HUES64 (cell line): ENCODE data around the gene WDFY1.

Experiments used
- H3K27ac ChIP-seq: 2 replicates; pipeline ENCODE4 v1.7.0; 2013; ENCODE audit warnings: low read depth, low read length, inconsistent platforms
- H3K27me3 ChIP-seq: 2 replicates; pipeline ENCODE4 v1.6.1; 2013; ENCODE audit warnings: mild to moderate bottlenecking, low read length; ENCODE audit not compliant: insufficient read depth
- H3K36me3 ChIP-seq: 2 replicates; pipeline ENCODE4 v1.6.1; 2013; ENCODE audit warnings: mild to moderate bottlenecking, low read length; ENCODE audit not compliant: insufficient read depth
- H3K4me1 ChIP-seq: 2 replicates; pipeline ENCODE4 v1.6.1; 2013; ENCODE audit warnings: mild to moderate bottlenecking, low read length, moderate library complexity; ENCODE audit not compliant: insufficient read depth
- H3K4me3 ChIP-seq: 2 replicates; pipeline ENCODE4 v1.5.1; 2013; ENCODE audit warnings: mild to moderate bottlenecking, low read length, moderate library complexity
- H3K9ac ChIP-seq: 2 replicates; pipeline ENCODE4 v1.6.1; 2013; ENCODE audit warnings: mild to moderate bottlenecking, low read depth, low read length
- H3K9me3 ChIP-seq: 2 replicates; pipeline ENCODE4 v1.6.1; 2013; ENCODE audit warnings: low read depth, low read length; ENCODE audit not compliant: insufficient read depth
- WGBS: fragments of 150-250, 120-280 bp; methylation state at CpG from one replicate; pipeline ENCODE4 v1.1.7; 2013; ENCODE audit warnings: missing lambda C conversion rate; 5-methylcytosine and 5-hydroxymethylcytosine counted together

WDFY1 gene

DNA sequence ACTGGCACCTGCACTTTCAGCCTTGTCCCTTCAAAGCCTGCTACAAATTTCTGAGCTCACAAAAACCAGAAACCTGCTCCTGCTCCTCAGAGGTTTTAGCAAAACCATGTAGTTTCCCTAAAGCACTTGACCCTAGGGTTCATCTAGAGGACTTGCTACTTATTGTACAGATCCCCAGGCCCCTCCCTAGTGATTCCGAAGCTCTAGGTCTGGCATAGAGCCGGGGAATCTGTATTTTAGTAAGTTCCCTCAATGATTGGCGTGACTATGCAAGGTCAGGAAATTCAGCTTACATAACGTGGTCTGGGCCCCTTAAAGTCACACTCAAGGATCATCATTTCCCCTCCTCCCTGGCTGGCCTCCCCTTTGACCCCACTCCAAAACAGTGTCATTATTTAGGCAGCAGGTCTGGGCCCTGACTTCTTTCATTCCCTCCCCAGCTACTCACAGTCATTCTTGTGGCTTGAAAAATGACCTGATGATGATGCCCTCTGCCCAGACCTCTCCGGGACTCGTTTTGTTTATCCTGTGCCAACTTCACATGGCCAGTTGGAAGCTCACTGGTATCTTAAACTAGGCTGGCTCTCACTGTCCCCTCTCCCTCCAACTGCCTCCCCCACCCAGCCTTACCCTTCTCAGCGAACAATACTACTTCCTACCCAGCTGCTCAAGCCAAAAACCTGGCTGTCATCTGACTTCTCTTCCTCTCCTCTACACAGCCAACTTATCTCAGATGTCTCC, 36.0 kb downstream of the WDFY1 start:
- WGBS, result 80% methylated on average over 7 of the region's 7 CpGs
- Histone ChIP-seq H3K9ac (no peak overlapping the region), H3K4me3 (no peak overlapping the region), H3K9me3 (no peaks in the 10 kb centered on the region), H3K27me3 (no peaks in the 10 kb centered on the region), H3K27ac (no peak overlapping the region), H3K4me1 (peaks cover 3% of the 10 kb centered on the region; the same call in 1 of the 2 replicates), H3K36me3 (peaks cover 36% of the 10 kb centered on the region)

DNA sequence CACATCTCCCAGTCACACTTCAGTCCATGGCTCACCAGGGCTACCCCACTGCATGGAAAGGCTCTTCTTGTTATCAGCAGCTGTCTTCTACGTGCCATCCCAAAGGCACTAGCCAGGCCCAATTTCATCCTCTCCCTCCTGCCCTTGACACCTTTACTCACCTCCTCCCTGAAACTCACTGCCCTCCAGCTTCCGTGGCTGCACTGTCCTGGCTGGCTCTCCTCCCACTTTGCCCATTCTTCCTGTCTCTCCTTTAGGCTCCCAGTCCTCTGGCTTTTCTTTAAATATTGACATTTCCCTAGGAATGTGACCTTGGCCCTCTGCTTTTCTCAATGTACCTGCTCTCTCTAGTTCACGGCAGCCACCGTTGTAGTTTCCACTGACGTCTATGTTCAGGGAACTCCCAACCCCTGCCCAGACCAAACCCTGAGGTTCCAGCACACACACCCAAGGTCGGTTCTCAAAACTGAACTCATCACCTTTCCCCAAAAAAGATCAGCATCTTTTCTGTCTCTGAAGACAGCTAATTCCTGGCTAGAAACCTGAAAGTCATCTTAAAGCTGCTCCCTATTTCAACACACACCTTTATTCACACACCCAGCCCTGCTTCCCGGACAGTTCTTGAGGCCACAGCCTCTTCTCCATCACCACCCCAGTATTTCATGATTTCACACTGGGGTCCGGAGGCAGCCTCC, 36.7 kb downstream of the WDFY1 start:
- H3K4me1 ChIP-seq, result peaks cover 3% of the 10 kb centered on the region; the same call in 1 of the 2 replicates
- no peaks in the 10 kb centered on the region for H3K27me3 ChIP-seq
- peaks cover 38% of the 10 kb centered on the region for H3K36me3 ChIP-seq
- H3K27ac ChIP-seq, result no peak overlapping the region
- WGBS, result 92% methylated on average over 8 of the region's 8 CpGs
- no peak overlapping the region for H3K4me3 ChIP-seq
- H3K9ac ChIP-seq, result no peak overlapping the region
- no peaks in the 10 kb centered on the region for H3K9me3 ChIP-seq

DNA sequence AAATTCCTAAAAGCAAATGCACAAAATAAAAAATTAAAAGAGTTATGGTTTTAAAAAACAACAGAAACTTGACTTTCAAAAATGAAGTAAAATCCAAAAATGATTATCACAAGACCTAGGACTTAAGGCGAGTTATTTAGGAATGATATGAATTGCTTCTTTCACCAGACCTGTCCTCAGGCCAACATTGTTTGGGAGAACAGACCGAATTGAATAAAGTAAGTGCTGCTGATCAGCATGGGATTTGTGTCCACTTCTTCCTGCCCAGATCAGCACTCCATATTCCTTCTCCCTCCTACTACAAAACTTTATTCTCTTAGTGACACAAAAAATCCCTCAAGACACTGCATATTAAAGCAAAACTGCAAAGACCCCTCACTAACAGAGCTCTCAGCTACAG, 39.1 kb downstream of the WDFY1 start:
- no peak overlapping the region for H3K4me3 ChIP-seq
- H3K27me3 ChIP-seq, result no peaks in the 10 kb centered on the region
- no peaks in the 10 kb centered on the region for H3K9me3 ChIP-seq
- H3K27ac ChIP-seq, result no peak overlapping the region
- H3K9ac ChIP-seq, result no peak overlapping the region
- H3K4me1 ChIP-seq, result peaks cover 3% of the 10 kb centered on the region; the same call in 1 of the 2 replicates
- H3K36me3 ChIP-seq, result peaks cover 43% of the 10 kb centered on the region
- WGBS, result 100% methylated on average over 2 of the region's 2 CpGs

DNA sequence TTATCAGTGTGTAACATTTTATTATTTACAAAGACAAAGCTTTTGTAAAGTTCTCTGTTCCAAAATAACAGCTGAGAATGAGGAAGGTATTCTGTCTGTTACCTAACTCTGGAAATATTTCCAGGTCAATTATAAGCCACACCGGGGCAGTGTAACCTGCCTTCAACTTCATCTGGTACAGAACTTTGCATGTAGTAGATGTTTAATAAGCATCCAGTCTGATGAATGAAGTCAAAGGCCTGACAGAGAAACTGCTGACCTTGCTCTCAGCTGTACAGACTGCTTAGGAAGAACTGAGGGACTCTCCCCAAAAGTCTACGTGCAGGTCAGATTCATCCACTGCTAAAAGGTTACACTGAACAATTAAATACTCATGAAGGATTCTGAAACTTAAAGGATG, 43.3 kb downstream of the WDFY1 start:
- peaks cover 78% of the 10 kb centered on the region for H3K36me3 ChIP-seq

DNA sequence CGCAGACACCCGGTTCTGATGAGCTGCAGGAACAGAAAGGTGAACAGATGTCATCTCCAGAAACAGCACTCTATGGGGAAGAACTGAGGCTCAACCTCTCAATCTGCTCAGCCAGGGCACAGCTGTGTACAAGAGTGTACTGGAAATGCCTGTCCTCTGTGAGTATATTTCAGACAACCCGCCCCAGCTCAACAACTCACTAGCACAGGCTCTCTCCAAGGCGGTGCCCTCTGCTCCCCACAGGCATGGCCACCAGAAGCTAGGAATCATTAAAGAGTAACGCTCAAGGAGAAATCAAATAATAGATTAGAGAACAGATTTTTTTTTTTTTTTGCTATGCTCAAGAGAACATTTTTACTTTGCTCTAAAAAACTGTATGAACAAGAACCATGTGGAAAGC, 43.8 kb downstream of the WDFY1 start:
- 98% methylated on average over 4 of the region's 5 CpGs for WGBS
- Histone ChIP-seq H3K36me3 (peaks cover 83% of the 10 kb centered on the region), H3K27ac (no peak overlapping the region), H3K9me3 (no peaks in the 10 kb centered on the region), H3K4me3 (no peak overlapping the region), H3K9ac (no peak overlapping the region), H3K4me1 (no peaks in the 10 kb centered on the region), H3K27me3 (no peaks in the 10 kb centered on the region)

More for the DNA sequence above, 43.3 kb downstream of the WDFY1 start:
- Histone ChIP-seq H3K9me3 (no peaks in the 10 kb centered on the region), H3K4me3 (no peak overlapping the region), H3K27me3 (no peaks in the 10 kb centered on the region), H3K4me1 (no peaks in the 10 kb centered on the region), H3K9ac (no peak overlapping the region), H3K27ac (no peak overlapping the region)
- 100% methylated on average over 2 of the region's 2 CpGs for WGBS

DNA sequence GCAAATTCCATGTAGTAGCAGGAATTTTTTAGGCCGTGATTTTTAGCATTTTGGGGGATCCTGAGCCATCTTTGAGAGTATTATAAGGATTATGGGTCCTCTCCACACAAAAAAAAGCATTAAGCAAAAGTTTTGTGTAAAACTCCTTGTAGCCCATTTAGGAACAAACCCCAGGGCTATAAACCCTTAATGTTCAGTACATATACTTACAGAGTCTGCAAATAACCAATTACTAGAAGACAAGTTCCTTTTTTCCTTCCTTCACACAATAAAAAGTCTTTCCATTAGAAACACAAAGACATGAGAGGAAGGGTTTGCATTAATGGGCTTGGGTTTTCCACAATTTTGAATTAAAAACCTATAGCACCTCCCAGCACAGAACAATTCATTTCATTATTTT, 44.6 kb downstream of the WDFY1 start:
- Histone ChIP-seq H3K36me3 (peaks cover 79% of the 10 kb centered on the region), H3K27ac (no peak overlapping the region), H3K4me3 (no peak overlapping the region), H3K4me1 (no peaks in the 10 kb centered on the region), H3K9ac (no peak overlapping the region), H3K27me3 (no peaks in the 10 kb centered on the region), H3K9me3 (no peaks in the 10 kb centered on the region)
- 94% methylated on average over 1 of the region's 1 CpG for WGBS

DNA sequence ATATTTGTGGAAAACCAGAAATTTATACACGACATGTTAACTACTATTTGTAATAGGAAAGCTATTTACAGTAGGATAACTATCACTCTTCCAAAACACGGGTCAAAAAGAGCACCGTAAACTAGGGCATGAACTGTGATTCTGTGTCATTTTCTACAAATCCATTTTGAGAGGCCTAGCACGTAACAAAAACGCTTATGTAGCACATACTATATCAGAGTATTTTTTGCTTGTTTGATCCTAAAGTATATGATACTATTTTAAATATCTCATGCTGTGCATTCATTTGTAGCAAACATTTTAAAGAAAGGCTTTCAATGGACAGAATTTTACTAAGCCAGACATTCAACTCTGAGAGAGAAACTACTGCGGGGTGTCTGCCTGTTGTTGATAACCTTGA, 45.1 kb downstream of the WDFY1 start:
- Histone ChIP-seq H3K27me3 (no peaks in the 10 kb centered on the region), H3K36me3 (peaks cover 79% of the 10 kb centered on the region), H3K9me3 (no peaks in the 10 kb centered on the region), H3K4me1 (no peaks in the 10 kb centered on the region), H3K9ac (no peak overlapping the region), H3K27ac (no peak overlapping the region), H3K4me3 (no peak overlapping the region)
- 94% methylated on average over 4 of the region's 6 CpGs for WGBS

DNA sequence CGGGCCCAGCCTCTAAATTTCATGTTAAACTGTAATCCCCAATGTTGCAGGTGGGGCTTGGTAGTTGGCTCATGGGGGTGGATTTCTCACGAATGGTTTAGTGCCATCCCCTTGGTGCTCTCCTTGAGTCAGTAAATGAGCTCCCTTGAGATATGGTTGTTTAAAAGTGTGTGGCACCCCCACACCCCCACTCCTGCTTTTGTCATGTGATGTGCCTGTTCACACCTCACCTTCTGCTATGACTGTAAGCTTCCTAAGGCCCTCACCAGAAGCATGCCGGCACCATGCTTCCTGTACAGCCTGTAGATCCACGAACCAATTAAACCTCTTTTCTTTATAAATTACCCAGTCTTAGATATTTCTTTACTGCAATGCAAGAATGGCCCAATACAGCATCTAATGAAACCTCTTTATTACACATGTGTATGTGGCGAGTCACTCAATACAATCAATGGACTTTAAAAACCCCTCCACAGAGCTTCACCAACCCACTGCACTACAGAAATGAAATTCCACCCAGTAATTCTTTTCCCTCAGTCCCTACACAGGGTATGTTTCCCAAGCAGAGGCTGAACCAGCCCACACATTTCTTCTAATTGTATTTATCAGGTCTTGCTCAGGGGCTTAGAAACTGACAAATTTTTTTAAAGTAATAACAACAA, 47.3 kb downstream of the WDFY1 start:
- Histone ChIP-seq H3K27me3 (no peaks in the 10 kb centered on the region), H3K36me3 (peaks cover 83% of the 10 kb centered on the region), H3K9ac (no peak overlapping the region), H3K4me1 (no peaks in the 10 kb centered on the region), H3K4me3 (no peak overlapping the region), H3K9me3 (no peaks in the 10 kb centered on the region), H3K27ac (no peak overlapping the region)
- 96% methylated on average over 5 of the region's 5 CpGs for whole genome bisulfite sequencing

DNA sequence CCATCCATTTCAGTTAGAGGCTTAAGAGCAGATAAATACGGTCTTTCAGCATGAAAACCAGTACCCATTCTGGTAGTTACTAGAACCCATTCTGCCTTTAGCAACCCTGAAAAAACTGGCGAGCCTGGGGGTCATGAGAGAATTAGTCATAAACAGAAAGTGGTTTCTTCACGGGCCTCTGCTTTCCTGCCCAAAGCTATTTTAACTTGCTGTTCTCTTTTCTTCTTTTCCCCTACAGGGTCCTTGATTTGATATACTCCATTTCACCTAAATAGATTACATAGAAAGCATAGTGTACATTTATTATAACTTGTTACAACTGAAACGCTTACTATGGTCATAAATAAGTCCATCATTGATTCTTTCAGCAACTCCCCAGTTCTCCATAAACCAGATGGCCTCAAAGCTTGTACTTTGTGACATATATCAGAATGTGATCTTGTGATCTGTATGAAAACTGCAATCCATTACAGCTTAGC, 48.3 kb downstream of the WDFY1 start:
- Histone ChIP-seq H3K9me3 (no peaks in the 10 kb centered on the region), H3K4me3 (no peak overlapping the region), H3K27me3 (no peaks in the 10 kb centered on the region), H3K4me1 (no peaks in the 10 kb centered on the region), H3K36me3 (peaks cover 84% of the 10 kb centered on the region), H3K9ac (no peak overlapping the region), H3K27ac (no peak overlapping the region)
- WGBS, result 93% methylated on average over 4 of the region's 4 CpGs

DNA sequence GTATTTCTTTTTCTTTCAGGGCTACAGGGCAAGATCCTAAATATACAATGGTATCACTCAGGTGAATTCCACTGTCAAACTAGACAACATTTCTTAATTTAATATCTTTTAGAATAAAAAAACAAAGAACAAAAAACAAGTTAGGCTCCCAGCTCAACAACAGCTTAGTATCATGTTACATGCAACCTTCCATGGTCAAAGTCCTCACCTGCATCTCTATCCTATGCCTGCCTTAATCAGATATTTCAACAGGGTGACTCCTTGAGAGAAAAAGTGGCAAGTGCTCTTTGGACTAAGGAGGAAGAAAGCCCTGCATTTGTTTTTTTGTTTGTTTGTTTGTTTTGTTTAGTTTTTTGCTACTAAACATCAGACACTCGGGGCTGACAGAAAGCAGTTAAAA, 50.2 kb downstream of the WDFY1 start:
- WGBS, result 97% methylated on average over 1 of the region's 1 CpG
- Histone ChIP-seq H3K36me3 (peaks cover 79% of the 10 kb centered on the region), H3K9me3 (no peaks in the 10 kb centered on the region), H3K4me1 (no peaks in the 10 kb centered on the region), H3K27ac (no peak overlapping the region), H3K27me3 (no peaks in the 10 kb centered on the region), H3K4me3 (no peak overlapping the region), H3K9ac (no peak overlapping the region)

DNA sequence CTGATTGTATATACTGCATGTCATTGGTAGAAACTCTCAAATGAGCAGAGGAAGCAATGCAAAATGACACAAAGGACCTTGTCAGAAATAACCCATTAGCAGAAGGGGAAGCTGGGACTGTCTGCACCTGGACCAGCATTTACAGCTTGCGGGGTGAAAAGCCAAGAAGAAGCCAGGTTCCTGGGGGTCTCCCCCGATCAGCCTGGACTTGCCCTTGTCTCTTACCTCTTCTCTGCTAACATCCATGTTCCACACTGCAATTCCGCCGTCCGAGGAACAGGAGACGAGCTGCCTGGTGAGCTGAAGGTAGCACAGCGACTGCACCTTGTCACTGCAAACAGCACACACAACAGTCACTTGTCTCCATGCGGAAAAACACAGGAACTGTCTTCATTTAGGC, 51.1 kb downstream of the WDFY1 start:
- H3K27ac ChIP-seq, result no peak overlapping the region
- H3K4me3 ChIP-seq, result no peak overlapping the region
- H3K9me3 ChIP-seq, result 0 out of 2 replicates have a peak, but pooled peaks cover 3% of the 10 kb centered on the region
- H3K36me3 ChIP-seq, result peaks cover 79% of the 10 kb centered on the region
- WGBS, result 97% methylated on average over 8 of the region's 8 CpGs
- H3K9ac ChIP-seq, result no peak overlapping the region
- no peaks in the 10 kb centered on the region for H3K27me3 ChIP-seq
- H3K4me1 ChIP-seq, result no peaks in the 10 kb centered on the region
